CD4-positive, alpha-beta T cell (primary cell): ENCODE results near the gene SIMC1. TPM values are rescaled to one million over a fixed set of nuclear protein-coding genes. Genes with fewer than 3 reads are reported as not detected.
A peak's percentile ranks its signal among the peaks of the same experiment; 100 is the strongest.

Source experiments
- ATAC-seq: fragments of 200-7000 bp; cut with Tn5 transposase; one replicate; pipeline ENCODE4 v1.10.0; 2022; ENCODE audit warnings: mild to moderate bottlenecking; ENCODE audit not compliant: poor library complexity
- CTCF ChIA-PET: fragments of 350-600 bp; sonication (Branson Sonifier 250); formaldehyde crosslinking; loops from one replicate; lab custom pipeline; 2021; ENCODE audit warnings: antibody characterized with exemption, inconsistent platforms; lab: Charles Lee
- POLR2A ChIA-PET: fragments of 350-600 bp; sonication (Branson Sonifier 250); formaldehyde crosslinking; loops from one replicate; lab custom pipeline; 2021; ENCODE audit warnings: antibody characterized with exemption, inconsistent platforms; lab: Charles Lee
- DNase-seq, 14 experiments: peaks; one replicate each; pipeline ENCODE4 v3.0.0-alpha.2; 2013 to 2020; ENCODE audit warnings: mixed read lengths in 2 of 14
- H3K27ac ChIP-seq, 2 donors: one replicate each; pipeline versions ENCODE4 v1.5.1 to v1.7.0; 2013; ENCODE audit warnings: low read length in 2 of 2, low read depth in 1 of 2, mild to moderate bottlenecking in 1 of 2
- H3K27me3 ChIP-seq, 2 experiments: 1 replicate in 1 of 2; 2 replicates in 1 of 2; pipeline versions ENCODE4 v1.6.1 to v1.7.0; 2013; ENCODE audit warnings: low read length in 2 of 2, control low read depth in 1 of 2, mild to moderate bottlenecking in 1 of 2, moderate library complexity in 1 of 2; ENCODE audit not compliant: insufficient read depth in 2 of 2, control insufficient read depth in 1 of 2
- H3K36me3 ChIP-seq: one replicate; pipeline ENCODE4 v1.6.1; 2013; ENCODE audit warnings: low read length, control low read depth; ENCODE audit not compliant: insufficient read depth
- H3K4me1 ChIP-seq: one replicate; pipeline ENCODE4 v1.6.1; 2013; ENCODE audit warnings: low read length, control low read depth; ENCODE audit not compliant: insufficient read depth
- H3K4me3 ChIP-seq: one replicate; pipeline ENCODE4 v1.5.1; 2013; ENCODE audit warnings: mild to moderate bottlenecking, low read length, moderate library complexity
- H3K9me3 ChIP-seq, 2 experiments: 1 replicate in 1 of 2; 2 replicates in 1 of 2; pipeline versions ENCODE4 v1.6.1 to v1.7.0; 2013; ENCODE audit warnings: low read length in 2 of 2, mild to moderate bottlenecking in 2 of 2, control low read depth in 1 of 2, moderate library complexity in 1 of 2; ENCODE audit not compliant: control insufficient read depth in 1 of 2, insufficient read depth in 1 of 2
- H3K27ac Mint-ChIP-seq: one replicate; pipeline ENCODE4 v1.8.0; 2020; ENCODE audit warnings: mixed read lengths
- H3K27me3 Mint-ChIP-seq: one replicate; pipeline ENCODE4 v1.8.0; 2021; ENCODE audit warnings: mixed read lengths
- H3K36me3 Mint-ChIP-seq: one replicate; pipeline ENCODE4 v1.8.0; 2021; ENCODE audit warnings: low read depth, mixed read lengths
- H3K4me1 Mint-ChIP-seq: one replicate; pipeline ENCODE4 v1.8.0; 2021; ENCODE audit warnings: low read depth, mixed read lengths
- H3K4me3 Mint-ChIP-seq: one replicate; pipeline ENCODE4 v1.8.0; 2020; ENCODE audit warnings: mild to moderate bottlenecking, mixed read lengths
- H3K9me3 Mint-ChIP-seq: one replicate; pipeline ENCODE4 v1.8.0; 2020; ENCODE audit warnings: mixed read lengths
- intact Hi-C, 2 experiments: fragments of 100-400 bp; cut with DNase I in 1 of 2; cut with micrococcal nuclease in 1 of 2; formaldehyde crosslinking; loops; one replicate each; pipeline versions ENCODE4 v1.15.1 to v1.9.0; 2023 to 2025; cut with DNase I, micrococcal nuclease
- total RNA-seq, 174 experiments: library from RNA in 2 of 174; stranded (reverse) in 2 of 174; gene quantifications; one replicate each; pipeline ENCODE4 v1.2.3 and lab custom pipeline; 2021 to 2026
- TF ChIP-seq, protein P1 (sequence below): fragments of 200-600 bp; IDR thresholded peaks from one replicate; pipeline ENCODE4 v1.8.0; 2022; ENCODE audit warnings: antibody characterized with exemption, mild to moderate bottlenecking

SIMC1 gene
- total RNA-seq, 2 experiments from 2014 or later, result 15.4 to 17.4 TPM

DNA sequence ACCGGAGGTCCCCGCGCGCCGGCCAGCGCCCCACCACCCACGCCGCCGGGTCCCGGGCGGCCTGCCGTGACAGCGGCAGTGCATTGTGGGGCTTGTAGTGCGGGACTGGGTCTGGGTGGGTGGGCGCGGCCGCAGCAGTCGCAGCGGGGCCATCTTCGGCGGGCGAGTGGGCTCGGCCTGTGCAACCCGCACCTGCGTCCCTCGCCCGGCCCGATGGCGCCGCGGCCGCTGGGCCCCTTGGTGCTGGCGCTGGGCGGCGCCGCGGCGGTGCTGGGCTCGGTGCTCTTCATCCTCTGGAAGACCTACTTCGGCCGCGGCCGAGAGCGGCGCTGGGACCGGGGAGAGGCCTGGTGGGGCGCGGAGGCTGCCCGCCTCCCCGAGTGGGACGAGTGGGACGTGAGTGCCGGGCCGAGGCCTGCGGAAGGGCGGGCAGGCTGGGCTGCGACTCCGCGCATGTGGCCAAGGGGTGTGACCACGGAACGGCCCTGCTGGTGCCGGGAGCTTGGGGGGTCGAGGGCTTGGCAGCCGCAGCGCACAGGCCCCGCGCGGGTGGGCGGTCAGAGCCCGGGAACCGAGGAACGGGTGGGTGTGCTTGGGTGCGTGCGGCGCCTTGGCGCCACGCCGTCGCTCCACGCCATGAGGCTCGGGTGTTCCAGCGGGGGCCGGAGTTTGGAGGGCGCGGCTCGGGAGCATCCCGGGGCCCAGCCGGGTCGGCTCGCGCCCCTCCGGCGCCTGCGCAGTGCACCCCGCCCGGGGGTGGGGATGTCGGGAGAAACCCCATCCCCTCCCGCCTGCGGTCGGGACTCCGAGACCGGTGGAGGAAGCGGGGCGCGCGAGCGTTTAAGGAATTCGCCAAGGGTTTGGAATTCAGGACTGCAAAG lies 127.4 kb downstream of the SIMC1 start, which contains the start of gene ARL10:
Gene ARL10 (plus strand): TSS at position 137 of the 881 bp plus-strand sequence. CDS start 77 bp downstream, at position 214.
- H3K27me3 ChIP-seq, result no peaks in the 10 kb centered on the region
- CTCF ChIA-PET, result no interaction called here
- H3K9me3 ChIP-seq, result no peaks in the 10 kb centered on the region
- peak within 1 kb of the TSS; percentile 84 for H3K4me3 Mint-ChIP-seq
- peak within 1 kb of the TSS in 1 of 2 donors; percentile 7 for H3K27ac ChIP-seq
- H3K9me3 Mint-ChIP-seq, result no peaks in the 10 kb centered on the region
- TF ChIP-seq, protein P1, sequence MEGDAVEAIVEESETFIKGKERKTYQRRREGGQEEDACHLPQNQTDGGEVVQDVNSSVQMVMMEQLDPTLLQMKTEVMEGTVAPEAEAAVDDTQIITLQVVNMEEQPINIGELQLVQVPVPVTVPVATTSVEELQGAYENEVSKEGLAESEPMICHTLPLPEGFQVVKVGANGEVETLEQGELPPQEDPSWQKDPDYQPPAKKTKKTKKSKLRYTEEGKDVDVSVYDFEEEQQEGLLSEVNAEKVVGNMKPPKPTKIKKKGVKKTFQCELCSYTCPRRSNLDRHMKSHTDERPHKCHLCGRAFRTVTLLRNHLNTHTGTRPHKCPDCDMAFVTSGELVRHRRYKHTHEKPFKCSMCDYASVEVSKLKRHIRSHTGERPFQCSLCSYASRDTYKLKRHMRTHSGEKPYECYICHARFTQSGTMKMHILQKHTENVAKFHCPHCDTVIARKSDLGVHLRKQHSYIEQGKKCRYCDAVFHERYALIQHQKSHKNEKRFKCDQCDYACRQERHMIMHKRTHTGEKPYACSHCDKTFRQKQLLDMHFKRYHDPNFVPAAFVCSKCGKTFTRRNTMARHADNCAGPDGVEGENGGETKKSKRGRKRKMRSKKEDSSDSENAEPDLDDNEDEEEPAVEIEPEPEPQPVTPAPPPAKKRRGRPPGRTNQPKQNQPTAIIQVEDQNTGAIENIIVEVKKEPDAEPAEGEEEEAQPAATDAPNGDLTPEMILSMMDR, result no peak
- H3K4me1 ChIP-seq, result peaks cover 29% of the 10 kb centered on the region
- peaks cover 4% of the 10 kb centered on the region for H3K36me3 ChIP-seq
- H3K27ac Mint-ChIP-seq, result peak within 1 kb of the TSS; percentile 76
- peaks cover 41% of the 10 kb centered on the region for H3K36me3 Mint-ChIP-seq
- intact Hi-C loops, result no loop called here
- H3K4me3 ChIP-seq, result peak within 1 kb of the TSS; percentile 74
- peaks cover 28% of the 10 kb centered on the region for H3K4me1 Mint-ChIP-seq
- no peaks in the 10 kb centered on the region for H3K27me3 Mint-ChIP-seq
- POLR2A ChIA-PET, result interaction anchor here (1.0 kb wide), 1 partner anchor 23 kb away, joined by 5 read pairs; the partner anchor contains the start of genes HIGD2A and NOP16
- DNase-seq, result peak in 12 of 14 experiments; percentile 15 to 77 (median 43)
- ATAC-seq, result peak; percentile 7

DNA sequence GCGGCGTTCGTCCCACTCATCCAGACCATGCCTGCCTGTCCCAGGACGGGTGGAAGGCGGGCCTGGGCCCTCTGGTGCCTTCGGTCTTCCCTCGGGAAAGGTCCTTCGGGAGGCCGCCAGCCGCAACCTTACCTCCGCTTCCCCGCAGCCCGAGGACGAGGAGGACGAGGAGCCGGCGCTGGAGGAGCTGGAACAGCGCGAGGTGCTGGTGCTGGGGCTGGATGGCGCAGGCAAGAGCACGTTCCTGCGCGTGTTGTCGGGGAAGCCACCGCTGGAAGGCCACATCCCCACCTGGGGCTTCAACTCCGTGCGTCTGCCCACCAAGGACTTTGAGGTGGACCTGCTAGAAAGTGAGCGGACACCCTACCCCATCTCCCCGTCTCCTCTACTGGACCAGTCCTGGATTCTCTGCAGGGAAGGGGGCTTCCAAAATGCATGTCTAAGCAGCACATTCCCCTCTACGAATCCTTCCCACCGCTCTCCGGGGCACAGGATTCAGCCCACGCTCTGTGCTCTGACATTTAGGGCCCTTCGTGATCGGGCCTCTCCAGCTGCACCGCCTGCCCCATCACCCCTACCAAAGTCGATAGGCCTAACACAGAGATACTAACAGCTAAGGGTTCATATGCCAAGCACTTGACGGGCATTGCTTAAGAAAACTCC lies 128.1 kb downstream of the SIMC1 start:
- Histone ChIP-seq H3K27ac (no peak overlapping the region), H3K4me3 (peak overlapping the region; percentile 74), H3K27me3 (no peaks in the 10 kb centered on the region), H3K4me1 (peaks cover 21% of the 10 kb centered on the region), H3K36me3 (peaks cover 7% of the 10 kb centered on the region), H3K9me3 (no peaks in the 10 kb centered on the region)
- Mint-ChIP-seq H3K27ac (peak overlapping the region; percentile 71), H3K9me3 (no peaks in the 10 kb centered on the region), H3K36me3 (peaks cover 42% of the 10 kb centered on the region), H3K4me3 (peak overlapping the region; percentile 90), H3K27me3 (no peaks in the 10 kb centered on the region), H3K4me1 (peaks cover 21% of the 10 kb centered on the region)
- ChIA-PET CTCF (no interaction called here), POLR2A (no interaction called here)
- TF ChIP-seq, protein P1, result no peak
- ATAC-seq, result no peak
- peak in 1 of 14 experiments; percentile 34 for DNase-seq
- intact Hi-C loops, result no loop called here

DNA sequence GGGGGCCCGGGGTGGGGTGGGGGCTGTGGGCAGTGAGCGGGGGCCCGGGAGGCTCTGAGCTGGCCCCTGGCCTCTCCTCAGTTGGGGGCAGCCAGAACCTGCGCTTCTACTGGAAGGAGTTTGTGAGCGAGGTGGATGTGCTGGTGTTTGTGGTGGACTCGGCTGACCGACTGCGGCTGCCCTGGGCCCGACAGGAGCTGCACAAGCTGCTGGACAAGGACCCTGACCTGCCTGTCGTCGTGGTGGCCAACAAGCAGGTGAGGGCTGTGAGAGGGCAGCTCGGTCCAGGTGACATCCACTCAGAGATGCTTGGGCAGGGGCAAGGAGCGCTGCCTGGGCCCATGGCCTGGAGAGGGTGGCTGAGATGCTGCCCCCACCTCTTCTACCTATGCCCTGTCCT lies 130.5 kb downstream of the SIMC1 start:
- ATAC-seq (no peak), DNase-seq (no peak)
- Histone ChIP-seq H3K4me3 (no peak overlapping the region), H3K4me1 (peaks cover 13% of the 10 kb centered on the region), H3K9me3 (no peaks in the 10 kb centered on the region), H3K27me3 (no peaks in the 10 kb centered on the region), H3K27ac (no peak overlapping the region), H3K36me3 (peaks cover 10% of the 10 kb centered on the region)
- Mint-ChIP-seq H3K4me1 (peaks cover 6% of the 10 kb centered on the region), H3K27me3 (no peaks in the 10 kb centered on the region), H3K36me3 (peaks cover 45% of the 10 kb centered on the region), H3K4me3 (no peak overlapping the region), H3K9me3 (no peaks in the 10 kb centered on the region), H3K27ac (no peak overlapping the region)
- POLR2A ChIA-PET, result no interaction called here
- CTCF ChIA-PET, result no interaction called here
- TF ChIP-seq, protein P1, result no peak
- intact Hi-C loops, result no loop called here
